HepG2 (cell line): Measurements from ENCODE around the gene SIM1. TPM values are rescaled to one million over a fixed set of nuclear protein-coding genes. Genes with fewer than 3 reads are reported as not detected.

Experiments
- AHDC1 ChIP-seq: sonication (generic); formaldehyde crosslinking; IDR thresholded peaks from 2 replicates; pipeline ENCODE4 v1.5.1; 2020; ENCODE audit warnings: mild to moderate bottlenecking, missing genetic modification reagents, borderline replicate concordance
- FOSL2 ChIP-seq: sonication (generic); formaldehyde crosslinking; IDR thresholded peaks from 2 replicates; pipeline ENCODE4 v1.4.0; 2020; ENCODE audit warnings: missing genetic modification reagents
- FOXJ3 ChIP-seq: sonication (generic); formaldehyde crosslinking; IDR thresholded peaks from 2 replicates; pipeline ENCODE4 v1.4.0; 2020; ENCODE audit warnings: missing genetic modification reagents, mild to moderate bottlenecking, borderline replicate concordance
- GABPB1 ChIP-seq: IDR thresholded peaks from 2 replicates; pipeline ENCODE4 v1.6.1; 2016; ENCODE audit warnings: mild to moderate bottlenecking, missing genetic modification reagents, moderate library complexity, missing compliant biosample characterization
- HMG20B ChIP-seq: conservative IDR thresholded peaks from 2 replicates; pipeline ENCODE4 v1.6.1; 2016; ENCODE audit warnings: missing genetic modification reagents, missing compliant biosample characterization
- HOXA7 ChIP-seq: sonication (generic); formaldehyde crosslinking; IDR thresholded peaks from 2 replicates; pipeline ENCODE4 v1.8.1; 2022; ENCODE audit warnings: mild to moderate bottlenecking, missing genetic modification reagents, moderate library complexity
- ISL2 ChIP-seq: sonication (generic); formaldehyde crosslinking; IDR thresholded peaks from 2 replicates; pipeline ENCODE4 v1.5.0; 2020; ENCODE audit warnings: missing genetic modification reagents
- KMT2B ChIP-seq: IDR thresholded peaks from 2 replicates; pipeline ENCODE4 v1.6.1; 2016; ENCODE audit warnings: missing genetic modification reagents, missing compliant biosample characterization
- MYPOP ChIP-seq: sonication (generic); formaldehyde crosslinking; IDR thresholded peaks from 2 replicates; pipeline ENCODE4 v1.8.1; 2023; ENCODE audit warnings: mild to moderate bottlenecking, moderate library complexity, missing genetic modification reagents
- PHF21A ChIP-seq: sonication (generic); formaldehyde crosslinking; IDR thresholded peaks from 2 replicates; pipeline ENCODE4 v1.5.0; 2020; ENCODE audit warnings: mild to moderate bottlenecking, missing genetic modification reagents
- SKIL ChIP-seq: sonication (generic); formaldehyde crosslinking; IDR thresholded peaks from 2 replicates; pipeline ENCODE4 v1.8.0; 2022; ENCODE audit warnings: missing genetic modification reagents, mild to moderate bottlenecking, moderate library complexity, borderline replicate concordance
- SOX13 ChIP-seq, 3 experiments: fragments of 450-650 bp in 1 of 3; sonication (generic) in 1 of 3; formaldehyde crosslinking in 1 of 3; IDR thresholded peaks in 2 of 3; conservative IDR thresholded peaks in 1 of 3; 2 replicates each; pipeline versions ENCODE4 v1.5.0 to v1.6.1; 2016 to 2020; ENCODE audit warnings: antibody characterized with exemption in 1 of 3, mild to moderate bottlenecking in 1 of 3, missing compliant biosample characterization in 1 of 3, missing genetic modification reagents in 1 of 3, moderate library complexity in 1 of 3
- SOX6 ChIP-seq, 2 experiments: fragments of 450-650 bp in 1 of 2; sonication (generic) in 1 of 2; formaldehyde crosslinking in 1 of 2; IDR thresholded peaks; 2 replicates each; pipeline versions ENCODE4 v1.4.0 to v1.6.1; 2017 to 2020; ENCODE audit warnings: antibody characterized with exemption in 1 of 2, mild to moderate bottlenecking in 1 of 2, missing genetic modification reagents in 1 of 2
- U2AF2 ChIP-seq: fragments of 200-400 bp; formaldehyde crosslinking; IDR thresholded peaks from 2 replicates; pipeline ENCODE4 v1.6.1; 2017; ENCODE audit warnings: low read depth, mild to moderate bottlenecking, low read length
- ZBTB34 ChIP-seq: sonication (generic); formaldehyde crosslinking; IDR thresholded peaks from 2 replicates; pipeline ENCODE4 v1.8.0; 2022; ENCODE audit warnings: mild to moderate bottlenecking, missing genetic modification reagents
- ZBTB7B ChIP-seq: sonication (generic); formaldehyde crosslinking; IDR thresholded peaks from 2 replicates; pipeline ENCODE4 v1.4.0; 2020; ENCODE audit warnings: missing genetic modification reagents
- ZNF225 ChIP-seq: sonication (generic); formaldehyde crosslinking; IDR thresholded peaks from 2 replicates; pipeline ENCODE4 v1.4.0; 2020; ENCODE audit warnings: mild to moderate bottlenecking, missing genetic modification reagents
- polyA plus RNA-seq, 8 experiments: library from polyadenylated mRNA; depleted of rRNA in 3 of 8; stranded (reverse) in 7 of 8; unstranded in 1 of 8; fragments of >200 nt; fragmentation: Illumina TruSeq in 4 of 8; extraction: Trizol in 4 of 8; gene quantifications; 2 replicates each; pipeline versions ENCODE4 v1.2.1 to v1.2.3, GENCODE V29; 2011 to 2016; ENCODE audit warnings: low read depth in 4 of 8, missing spikeins in 1 of 8, mixed read lengths in 1 of 8; ENCODE audit not compliant: insufficient read depth in 1 of 8
- total RNA-seq, 5 experiments: library from RNA; depleted of rRNA; stranded (reverse); fragments of >200 nt; fragmentation: Illumina TruSeq; extraction: Trizol; gene quantifications; 2 replicates each; pipeline ENCODE4 v1.2.3, GENCODE V29; 2016; ENCODE audit warnings: low read depth in 1 of 5
- TF ChIP-seq, protein P1 (sequence below): IDR thresholded peaks from 2 replicates; pipeline ENCODE4 v1.6.1; 2018; ENCODE audit warnings: missing genetic modification reagents, mild to moderate bottlenecking, missing compliant biosample characterization

SIM1 gene
- total and polyA plus RNA-seq, 2 of the 13 experiments (the other 11 are each of a cell fraction or from before 2014, with no cell fraction given): not detected

DNA sequence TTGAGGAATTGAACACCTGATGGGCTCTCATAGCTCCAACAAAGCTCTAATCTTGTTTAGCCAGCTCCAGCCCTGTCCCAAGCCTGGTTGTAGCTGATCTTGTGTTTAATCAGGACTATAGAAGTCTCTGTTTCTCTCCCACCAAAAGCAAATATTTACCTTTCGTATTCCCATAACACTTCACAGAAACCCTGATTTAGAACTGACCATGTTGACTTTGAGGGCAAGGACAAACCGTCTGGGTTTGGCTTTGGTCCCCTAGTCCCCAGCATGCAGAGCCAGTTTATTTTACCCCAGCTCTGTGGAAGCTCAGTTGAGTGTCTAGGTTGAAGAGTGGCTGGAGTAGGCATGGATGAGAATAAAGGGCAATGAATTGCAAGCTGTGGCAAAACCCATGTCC is 18.0 kb upstream of the SIM1 start (continued):
- peak; percentile 56; the same call in 1 of the 2 replicates for TF ChIP-seq MYPOP
- peak; percentile 60; the same call in 1 of the 2 replicates for TF ChIP-seq PHF21A (CRISPR knock-in tag)
- TF ChIP-seq ISL2: peak; percentile 63
- 0 out of 2 replicates have a peak, but pooled peaks have one; percentile 34 for TF ChIP-seq AHDC1 (CRISPR knock-in tag)
- TF ChIP-seq KMT2B: no peak
- TF ChIP-seq GABPB1 (CRISPR knock-in tag): no peak
- TF ChIP-seq HOXA7 (CRISPR knock-in tag): no peak
- peak; percentile 54; the same call in 1 of the 2 replicates for TF ChIP-seq SKIL (CRISPR knock-in tag)
- TF ChIP-seq ZBTB34 (CRISPR knock-in tag): peak; percentile 50; the same call in 1 of the 2 replicates
- no peak for TF ChIP-seq ZNF225 (CRISPR knock-in tag)
- 0 out of 2 replicates have a peak, but pooled peaks have one; percentile 34 for TF ChIP-seq FOXJ3
- TF ChIP-seq U2AF2: no peak
- peak; percentile 91 for TF ChIP-seq HMG20B (CRISPR knock-in tag)
- TF ChIP-seq, protein P1, sequence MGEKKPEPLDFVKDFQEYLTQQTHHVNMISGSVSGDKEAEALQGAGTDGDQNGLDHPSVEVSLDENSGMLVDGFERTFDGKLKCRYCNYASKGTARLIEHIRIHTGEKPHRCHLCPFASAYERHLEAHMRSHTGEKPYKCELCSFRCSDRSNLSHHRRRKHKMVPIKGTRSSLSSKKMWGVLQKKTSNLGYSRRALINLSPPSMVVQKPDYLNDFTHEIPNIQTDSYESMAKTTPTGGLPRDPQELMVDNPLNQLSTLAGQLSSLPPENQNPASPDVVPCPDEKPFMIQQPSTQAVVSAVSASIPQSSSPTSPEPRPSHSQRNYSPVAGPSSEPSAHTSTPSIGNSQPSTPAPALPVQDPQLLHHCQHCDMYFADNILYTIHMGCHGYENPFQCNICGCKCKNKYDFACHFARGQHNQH (CRISPR knock-in tag): no peak
- TF ChIP-seq SOX13 (IDR thresholded peaks at IDR 0.05): no peak
- peak in 1 of 2 experiments; percentile 72; a peak in 1 of 4 replicates for TF ChIP-seq SOX13 (CRISPR knock-in tag; conservative IDR thresholded peaks at IDR 0.05 in 1 of 2, IDR thresholded peaks at IDR 0.05 in 1 of 2)
- peak; percentile 21; the same call in 1 of the 2 replicates for TF ChIP-seq FOSL2 (CRISPR knock-in tag)
- TF ChIP-seq SOX6 (IDR thresholded peaks at IDR 0.05): no peak
- peak; percentile 70 for TF ChIP-seq SOX6 (CRISPR knock-in tag; IDR thresholded peaks at IDR 0.05)
- no peak for TF ChIP-seq ZBTB7B
